Activated CD8-positive, alpha-beta T cell treated with anti-CD3 and anti-CD28 coated beads for 36 hours (primary cell): ENCODE results near the gene NKG7. TPM values are rescaled to one million over a fixed set of nuclear protein-coding genes. Genes with fewer than 3 reads are reported as not detected.

ENCODE experiments used
- ATAC-seq: fragments of 200-7000 bp; cut with Tn5 transposase; one replicate; pipeline ENCODE4 v1.10.0; 2021; ENCODE audit warnings: mild to moderate bottlenecking, moderate library complexity
- CTCF ChIA-PET: fragments of 350-600 bp; sonication (Branson Sonifier 250); formaldehyde crosslinking; loops from one replicate; lab custom pipeline; 2021; ENCODE audit warnings: antibody characterized with exemption; lab: Charles Lee
- POLR2A ChIA-PET: fragments of 350-600 bp; sonication (Branson Sonifier 250); formaldehyde crosslinking; loops from one replicate; lab custom pipeline; 2021; ENCODE audit warnings: antibody characterized with exemption; lab: Charles Lee
- DNase-seq: peaks from one replicate; pipeline ENCODE4 v3.0.0-alpha.2; 2020
- H3K27ac Mint-ChIP-seq: one replicate; pipeline ENCODE4 v1.8.0; 2021; ENCODE audit warnings: mild to moderate bottlenecking, mixed read lengths
- H3K27me3 Mint-ChIP-seq: one replicate; pipeline ENCODE4 v1.8.0; 2021; ENCODE audit warnings: mixed read lengths
- H3K36me3 Mint-ChIP-seq: one replicate; pipeline ENCODE4 v1.8.0; 2021; ENCODE audit warnings: low read depth, mixed read lengths
- H3K4me1 Mint-ChIP-seq: one replicate; pipeline ENCODE4 v1.8.0; 2021; ENCODE audit warnings: low read depth, mixed read lengths
- H3K4me3 Mint-ChIP-seq: one replicate; pipeline ENCODE4 v1.8.0; 2021; ENCODE audit warnings: mild to moderate bottlenecking, moderate library complexity, mixed read lengths
- H3K9me3 Mint-ChIP-seq: one replicate; pipeline ENCODE4 v1.8.0; 2021; ENCODE audit warnings: mixed read lengths
- intact Hi-C: fragments of 100-400 bp; cut with micrococcal nuclease; formaldehyde crosslinking; loops from one replicate; pipeline ENCODE4 v1.10.0; 2022
- total RNA-seq, 2 experiments: library from RNA; stranded (reverse); gene quantifications; one replicate each; pipeline ENCODE4 v1.2.3, GENCODE V29; 2021
- TF ChIP-seq, protein P1 (sequence below): fragments of 200-600 bp; IDR thresholded peaks from one replicate; pipeline ENCODE4 v1.8.0; 2022; ENCODE audit warnings: antibody characterized with exemption, mild to moderate bottlenecking

NKG7 gene
- total RNA-seq, 2 experiments from 2014 or later = 258 to 283 TPM

DNA sequence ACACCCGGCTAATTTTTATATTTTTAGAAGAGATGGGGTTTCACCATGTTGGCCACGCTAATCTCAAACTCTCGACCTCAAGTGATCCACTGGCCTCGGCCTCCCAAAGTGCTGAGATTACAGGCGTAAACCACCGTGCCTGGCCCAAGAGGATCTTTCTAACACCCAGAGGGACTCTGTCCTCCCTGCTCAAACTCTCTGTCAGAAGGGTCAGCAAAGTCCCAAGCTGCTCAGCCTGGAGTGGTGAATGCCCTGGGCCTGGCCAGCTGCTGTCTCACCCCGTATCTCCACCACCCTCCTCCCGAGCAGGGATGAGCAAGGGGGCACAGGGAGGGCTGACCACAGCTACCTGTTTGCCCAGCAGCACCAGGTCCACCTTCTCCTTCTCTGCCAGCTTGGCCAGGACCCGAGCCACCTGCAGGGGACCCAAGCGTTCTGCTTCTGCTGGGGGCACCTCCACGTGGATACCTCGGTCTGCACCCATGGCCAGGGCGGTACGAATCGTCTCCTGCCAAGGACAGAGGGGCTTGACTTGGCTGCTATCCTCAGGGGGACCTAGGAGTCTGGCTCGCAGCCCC lies 19.6 kb downstream of the NKG7 start:
- H3K4me3 Mint-ChIP-seq = no peak overlapping the region
- peaks cover 17% of the 10 kb centered on the region for H3K4me1 Mint-ChIP-seq
- DNase-seq = no peak
- H3K27ac Mint-ChIP-seq = no peak overlapping the region
- peaks cover 42% of the 10 kb centered on the region for H3K36me3 Mint-ChIP-seq
- H3K9me3 Mint-ChIP-seq = no peaks in the 10 kb centered on the region
- intact Hi-C loops = no loop called here
- TF ChIP-seq, protein P1, sequence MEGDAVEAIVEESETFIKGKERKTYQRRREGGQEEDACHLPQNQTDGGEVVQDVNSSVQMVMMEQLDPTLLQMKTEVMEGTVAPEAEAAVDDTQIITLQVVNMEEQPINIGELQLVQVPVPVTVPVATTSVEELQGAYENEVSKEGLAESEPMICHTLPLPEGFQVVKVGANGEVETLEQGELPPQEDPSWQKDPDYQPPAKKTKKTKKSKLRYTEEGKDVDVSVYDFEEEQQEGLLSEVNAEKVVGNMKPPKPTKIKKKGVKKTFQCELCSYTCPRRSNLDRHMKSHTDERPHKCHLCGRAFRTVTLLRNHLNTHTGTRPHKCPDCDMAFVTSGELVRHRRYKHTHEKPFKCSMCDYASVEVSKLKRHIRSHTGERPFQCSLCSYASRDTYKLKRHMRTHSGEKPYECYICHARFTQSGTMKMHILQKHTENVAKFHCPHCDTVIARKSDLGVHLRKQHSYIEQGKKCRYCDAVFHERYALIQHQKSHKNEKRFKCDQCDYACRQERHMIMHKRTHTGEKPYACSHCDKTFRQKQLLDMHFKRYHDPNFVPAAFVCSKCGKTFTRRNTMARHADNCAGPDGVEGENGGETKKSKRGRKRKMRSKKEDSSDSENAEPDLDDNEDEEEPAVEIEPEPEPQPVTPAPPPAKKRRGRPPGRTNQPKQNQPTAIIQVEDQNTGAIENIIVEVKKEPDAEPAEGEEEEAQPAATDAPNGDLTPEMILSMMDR = no peak
- no peak for ATAC-seq
- no peaks in the 10 kb centered on the region for H3K27me3 Mint-ChIP-seq
- ChIA-PET CTCF (no interaction called here), POLR2A (no interaction called here)

DNA sequence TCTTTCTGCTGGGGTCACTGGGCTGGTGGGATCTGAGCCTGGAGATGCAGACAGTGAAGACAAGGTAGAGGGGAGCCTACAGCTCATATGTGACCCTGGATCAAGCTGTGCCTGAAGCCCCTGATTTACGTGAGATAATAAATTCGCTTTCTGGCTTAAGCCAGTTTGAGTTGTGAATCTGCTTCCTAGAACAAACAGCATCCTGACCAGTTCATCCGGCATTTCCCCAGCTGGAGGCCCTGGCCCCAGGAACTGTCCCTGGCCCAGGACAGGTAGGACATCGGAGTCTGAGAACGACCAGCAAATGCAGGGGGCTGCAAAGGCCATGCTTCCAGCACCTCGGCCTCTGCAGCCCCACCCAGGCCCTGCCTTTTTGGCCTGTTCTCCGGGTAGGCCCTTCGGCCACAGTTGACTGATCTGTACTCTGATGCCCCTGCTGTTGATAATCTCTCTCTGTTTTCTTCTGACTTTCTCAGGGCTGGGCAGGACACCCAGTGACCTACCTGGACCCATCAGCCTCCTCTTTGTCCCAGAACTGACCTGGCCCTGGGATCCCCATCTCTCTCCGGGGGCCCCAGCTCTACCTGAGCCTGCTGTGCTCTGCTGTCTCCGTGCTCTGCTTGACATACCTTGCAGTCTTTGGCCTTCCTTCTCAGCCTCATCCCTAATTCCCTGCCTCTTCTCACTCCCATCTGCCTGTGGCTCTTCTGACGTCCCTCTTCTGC lies 21.0 kb downstream of the NKG7 start:
- TF ChIP-seq, protein P1 = no peak
- Mint-ChIP-seq H3K36me3 (peaks cover 42% of the 10 kb centered on the region), H3K9me3 (no peaks in the 10 kb centered on the region), H3K27me3 (no peaks in the 10 kb centered on the region), H3K4me1 (peaks cover 13% of the 10 kb centered on the region), H3K4me3 (no peak overlapping the region), H3K27ac (peak overlapping the region; percentile 25)
- CTCF ChIA-PET = interaction anchor here (0.7 to 1.6 kb wide), 3 partner anchors 13 to 795 kb away, joined by 3 to 4 read pairs (median 3); no protein-coding TSS in a partner anchor
- POLR2A ChIA-PET = interaction anchor here (0.9 kb wide), 1 partner anchor 14 kb away, joined by 3 read pairs; no protein-coding TSS in a partner anchor
- no peak for DNase-seq
- intact Hi-C loops = no loop called here
- ATAC-seq = no peak

DNA sequence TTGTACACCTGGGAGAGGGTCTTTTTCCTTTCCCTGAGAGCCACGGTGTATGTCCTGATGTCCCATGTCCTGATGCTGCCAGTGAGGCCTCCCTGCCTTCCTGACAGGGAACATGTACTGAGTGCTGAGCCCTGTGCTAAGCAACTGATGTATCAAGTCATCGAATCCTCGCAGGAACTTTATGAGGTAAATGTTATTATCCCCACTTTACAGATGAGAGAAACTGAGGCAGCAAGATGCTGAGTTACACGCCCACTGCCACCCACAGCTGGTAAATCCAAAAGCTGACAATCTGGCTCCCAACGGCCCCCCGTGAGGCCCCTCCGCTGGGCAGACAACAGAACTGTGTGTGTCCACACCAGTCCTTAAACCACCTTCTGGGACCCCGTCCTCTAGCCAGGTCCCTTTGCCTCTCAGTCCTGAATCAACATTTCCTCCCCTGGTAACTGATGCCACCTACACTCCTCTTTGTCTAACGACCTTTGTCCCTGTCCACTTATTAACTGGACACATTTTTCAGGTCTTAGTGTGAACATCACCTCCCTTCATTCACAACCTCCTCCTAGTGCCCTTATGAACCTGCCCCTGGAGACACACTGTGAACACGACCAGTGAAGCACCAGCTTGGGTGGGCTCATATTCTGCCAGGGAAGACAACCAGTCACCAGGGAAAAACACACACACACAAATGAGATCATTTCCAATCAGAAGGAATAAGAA lies 25.1 kb downstream of the NKG7 start:
- intact Hi-C loops = no loop called here
- no peak overlapping the region for H3K4me3 Mint-ChIP-seq
- H3K27me3 Mint-ChIP-seq = no peaks in the 10 kb centered on the region
- no peak overlapping the region for H3K27ac Mint-ChIP-seq
- no peaks in the 10 kb centered on the region for H3K4me1 Mint-ChIP-seq
- no peaks in the 10 kb centered on the region for H3K9me3 Mint-ChIP-seq
- TF ChIP-seq, protein P1 = no peak
- ChIA-PET POLR2A (interaction anchor here (0.8 kb wide), 1 partner anchor 16 kb away, joined by 3 read pairs; no protein-coding TSS in a partner anchor), CTCF (no interaction called here)
- DNase-seq (no peak), ATAC-seq (no peak)
- H3K36me3 Mint-ChIP-seq = peaks cover 31% of the 10 kb centered on the region

- Mint-ChIP-seq H3K4me3 (no peak overlapping the region), H3K4me1 (no peaks in the 10 kb centered on the region), H3K27me3 (no peaks in the 10 kb centered on the region), H3K36me3 (peaks cover 25% of the 10 kb centered on the region), H3K9me3 (no peaks in the 10 kb centered on the region), H3K27ac (no peak overlapping the region)
- ATAC-seq (no peak), DNase-seq (no peak)
- ChIA-PET CTCF (no interaction called here), POLR2A (interaction anchor here (0.8 kb wide), 1 partner anchor 17 kb away, joined by 3 read pairs; no protein-coding TSS in a partner anchor)
- intact Hi-C loops = no loop called here
- TF ChIP-seq, protein P1 = no peak
Observed at GRCh38 chr19:51346742-51347141, 25.7 kb downstream of the NKG7 start.
